Stimulated activated CD8-positive, alpha-beta memory T cell treated with anti-CD3 and anti-CD28 coated beads, Interleukin-4, amount 100 ng/mL, for 1 hour (primary cell): ENCODE data around the gene SLC25A4.

Experiments
- DNase-seq, 2 donors: peaks; one replicate each; pipeline ENCODE4 v3.0.0-alpha.2; 2020; ENCODE audit warnings: low read depth in 2 of 2, low spot score in 1 of 2

SLC25A4 gene

DNA sequence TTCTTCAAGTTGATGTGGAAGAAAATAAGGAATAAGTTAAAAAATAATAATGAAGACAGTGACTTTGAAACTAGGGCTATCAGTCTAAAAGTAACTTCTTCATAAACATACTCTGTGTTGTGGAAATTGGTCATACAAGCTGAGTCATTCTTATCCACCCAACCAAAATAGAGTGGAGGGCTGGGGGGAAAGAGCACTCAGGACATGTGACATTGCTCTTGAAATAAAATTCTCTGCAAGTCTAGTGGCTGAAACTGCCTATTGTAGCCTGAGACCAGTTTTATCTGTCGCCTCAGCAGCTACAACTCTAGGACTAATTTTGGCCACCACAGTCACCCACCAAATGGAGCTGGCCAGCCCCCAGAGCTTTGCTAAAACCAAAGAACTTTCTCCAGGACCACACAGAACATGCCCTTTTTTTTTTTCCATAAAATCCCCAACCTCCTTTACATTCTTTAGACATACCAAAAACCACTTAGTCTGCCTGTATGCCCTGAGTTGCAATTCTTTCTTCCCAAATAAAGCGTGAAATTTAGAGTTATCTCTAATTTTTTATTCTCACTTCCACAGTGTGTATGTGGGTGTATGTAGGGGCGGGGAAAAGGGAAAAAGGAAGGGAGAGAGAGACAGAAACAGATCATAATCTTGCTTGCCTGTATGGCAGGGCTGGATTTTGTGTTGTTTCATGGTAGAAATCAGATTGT lies 23.0 kb upstream of the SLC25A4 start:
- DNase-seq: no peak

DNA sequence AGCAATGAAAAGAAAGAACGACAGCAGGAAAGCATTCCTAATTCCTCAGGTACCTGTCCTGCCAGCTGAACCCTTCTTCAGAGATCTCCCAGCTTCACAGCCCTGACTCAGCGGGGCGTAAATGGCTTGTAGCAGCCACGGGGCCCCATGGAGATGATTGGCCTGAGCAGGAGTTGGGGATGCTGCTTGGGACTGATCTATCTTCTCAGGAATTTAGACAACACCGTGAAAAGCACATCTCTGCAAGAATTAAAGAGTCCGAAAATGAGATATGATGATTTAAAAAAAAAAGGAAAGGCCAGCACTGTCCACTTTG lies 22.5 kb upstream of the SLC25A4 start:
- no peak for DNase-seq

DNA sequence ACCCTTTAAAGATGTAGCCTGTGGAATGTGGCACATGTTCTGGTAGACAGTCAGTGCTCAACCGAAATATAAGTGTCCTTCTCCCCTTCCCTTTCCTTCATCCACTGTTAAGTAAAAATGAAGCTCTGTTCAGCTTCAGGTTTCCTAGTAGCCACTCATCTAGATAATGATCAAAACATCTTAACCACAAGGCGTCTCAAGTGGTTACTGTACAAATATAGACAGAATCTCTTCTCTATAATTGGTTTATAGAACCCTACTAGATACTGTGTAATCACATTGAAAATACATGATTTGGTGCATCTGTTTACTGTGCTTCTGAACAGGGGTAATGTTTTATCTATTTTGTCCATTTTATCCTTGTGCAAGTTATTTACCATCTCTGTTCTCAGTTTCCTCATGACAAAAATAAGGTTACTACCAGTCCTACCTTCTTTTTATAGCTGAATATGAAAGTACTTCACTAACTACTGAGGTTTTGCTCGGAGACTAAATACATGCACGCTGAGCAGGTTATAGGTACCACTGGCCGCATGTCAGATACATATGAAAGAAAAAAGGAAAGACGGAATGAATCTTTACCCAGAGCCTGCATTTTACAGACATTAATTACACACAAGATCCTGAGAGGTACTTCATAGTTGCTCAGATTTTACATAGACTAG lies 20.3 kb upstream of the SLC25A4 start:
- no peak for DNase-seq

DNA sequence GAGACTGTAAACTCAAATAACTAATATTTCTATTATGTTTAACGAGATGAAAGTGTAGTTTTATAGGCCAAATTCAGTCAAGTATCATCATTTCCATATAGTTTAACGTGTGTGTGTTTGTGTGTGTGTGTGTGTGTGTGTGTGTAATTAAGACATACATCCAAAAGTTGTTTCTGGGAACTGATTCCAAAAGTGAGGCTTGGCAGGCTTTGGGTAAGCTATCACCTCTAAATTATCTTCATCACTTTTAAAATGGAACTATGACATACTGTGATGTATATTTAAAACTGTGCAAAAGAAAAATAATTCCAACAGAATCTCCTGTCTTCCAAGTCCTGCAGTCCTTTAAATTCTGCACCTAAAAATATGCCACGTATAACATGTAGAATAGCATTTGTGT lies 19.1 kb upstream of the SLC25A4 start:
- no peak for DNase-seq

DNA sequence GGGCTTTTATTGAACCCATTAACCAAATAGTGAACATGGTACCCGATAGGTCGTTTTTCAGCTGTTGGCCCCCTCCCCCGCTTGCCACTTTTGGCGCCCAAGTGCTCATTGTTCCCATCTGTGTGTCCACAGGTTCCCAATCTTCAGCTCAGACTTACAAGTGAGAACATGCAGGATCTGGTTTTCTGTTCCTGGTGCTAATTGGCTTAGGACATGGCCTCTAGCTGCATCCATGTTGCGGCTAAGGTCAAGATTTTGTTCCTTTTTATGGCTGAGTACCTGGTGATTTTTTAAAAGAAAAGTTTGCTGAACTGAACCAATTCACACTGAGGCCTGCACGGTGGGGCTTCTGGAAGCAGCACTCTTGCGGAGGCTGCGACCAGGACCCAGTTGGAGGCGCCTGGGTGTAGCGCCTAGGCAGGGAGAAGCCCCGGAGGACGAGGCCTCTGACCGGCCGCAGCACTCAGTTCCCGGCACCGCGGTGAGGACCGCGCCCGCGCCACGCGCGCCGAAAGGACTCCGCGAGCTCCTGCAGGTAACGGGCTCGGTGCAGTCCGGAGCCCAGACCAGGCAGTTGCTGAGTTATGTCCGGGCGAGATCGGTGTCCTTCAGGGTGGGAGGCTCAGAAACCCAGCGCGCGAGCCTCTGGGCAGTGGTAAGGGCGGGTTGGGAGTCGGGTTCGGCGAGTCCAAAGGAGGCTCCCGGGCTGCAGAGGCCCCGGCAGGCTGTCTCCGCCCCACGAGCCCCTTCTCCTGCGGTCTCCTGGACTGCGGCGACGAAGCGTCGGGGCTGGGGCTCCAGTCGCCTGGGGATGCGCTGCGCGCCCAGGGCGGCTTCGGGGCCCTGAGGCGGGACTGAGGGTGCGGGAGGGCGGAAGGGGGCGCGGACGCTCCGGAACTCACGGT lies 15.8 kb upstream of the SLC25A4 start:
- DNase-seq: no peak

DNA sequence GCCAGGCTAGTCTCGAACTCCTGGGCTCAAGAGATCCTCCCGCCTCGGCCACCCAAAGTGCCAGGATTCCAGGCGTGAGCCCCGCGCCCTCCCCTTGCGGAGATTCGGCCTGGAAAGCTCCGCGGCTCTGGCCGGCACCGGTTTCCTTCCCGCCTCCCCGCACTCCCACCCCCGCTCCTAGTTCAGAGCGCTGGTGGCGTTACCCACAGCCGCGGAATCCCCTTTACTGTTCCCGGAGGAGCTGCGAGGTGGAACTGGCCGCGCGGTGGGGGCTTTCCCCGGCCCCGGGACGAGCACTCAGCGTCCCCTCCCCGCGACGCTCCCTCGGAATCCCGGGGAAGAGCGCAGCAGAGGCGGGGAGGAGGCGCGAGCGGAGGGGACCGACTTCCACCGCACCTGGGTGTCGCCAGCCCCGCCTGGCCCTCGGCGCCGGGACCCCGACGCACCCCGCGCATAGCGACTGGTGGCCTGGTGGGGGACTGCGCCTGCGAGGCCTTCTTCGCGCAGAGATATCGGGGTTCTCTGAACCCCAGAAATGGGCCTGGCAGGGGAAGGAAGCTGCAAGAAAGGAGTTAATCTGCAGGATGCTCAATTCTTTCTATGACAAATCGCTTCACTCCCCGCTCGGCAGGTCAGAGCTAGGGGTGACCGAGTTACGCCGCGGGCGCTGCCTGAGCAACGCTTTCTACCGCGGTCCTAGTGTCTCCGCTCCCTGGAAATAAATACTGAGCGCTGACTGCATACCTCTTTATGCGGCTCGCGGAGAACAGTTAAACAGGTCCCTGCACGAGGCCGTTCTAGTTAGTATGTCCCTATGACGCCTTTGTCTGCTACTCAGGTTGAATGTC lies 14.6 kb upstream of the SLC25A4 start:
- no peak for DNase-seq

DNA sequence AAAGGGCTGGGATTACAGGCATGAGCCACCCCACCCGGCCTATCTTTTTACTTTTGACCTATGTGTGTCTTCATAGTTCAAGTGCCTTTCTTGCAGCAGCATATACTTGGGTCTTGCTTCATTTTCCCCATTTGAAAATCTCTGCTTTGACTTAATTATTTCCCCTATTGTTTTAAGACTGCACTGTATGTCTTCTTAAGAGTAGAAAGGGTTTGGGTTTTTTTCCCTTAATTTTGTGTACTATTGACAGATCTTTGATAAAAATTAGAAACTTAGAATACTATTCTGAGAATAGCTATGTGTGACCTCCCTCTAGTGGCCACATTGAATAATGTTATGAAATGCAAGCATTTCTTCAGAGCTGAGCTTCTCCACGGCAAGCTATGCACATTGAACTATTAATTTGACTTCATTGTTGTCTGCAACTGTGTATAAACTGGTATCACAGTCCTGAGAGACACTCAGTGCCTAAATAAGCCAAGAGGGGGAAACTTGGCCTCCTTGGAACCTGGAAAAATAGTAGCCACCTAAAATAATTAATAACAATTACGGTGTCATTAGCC lies 8.7 kb upstream of the SLC25A4 start:
- no peak for DNase-seq

DNA sequence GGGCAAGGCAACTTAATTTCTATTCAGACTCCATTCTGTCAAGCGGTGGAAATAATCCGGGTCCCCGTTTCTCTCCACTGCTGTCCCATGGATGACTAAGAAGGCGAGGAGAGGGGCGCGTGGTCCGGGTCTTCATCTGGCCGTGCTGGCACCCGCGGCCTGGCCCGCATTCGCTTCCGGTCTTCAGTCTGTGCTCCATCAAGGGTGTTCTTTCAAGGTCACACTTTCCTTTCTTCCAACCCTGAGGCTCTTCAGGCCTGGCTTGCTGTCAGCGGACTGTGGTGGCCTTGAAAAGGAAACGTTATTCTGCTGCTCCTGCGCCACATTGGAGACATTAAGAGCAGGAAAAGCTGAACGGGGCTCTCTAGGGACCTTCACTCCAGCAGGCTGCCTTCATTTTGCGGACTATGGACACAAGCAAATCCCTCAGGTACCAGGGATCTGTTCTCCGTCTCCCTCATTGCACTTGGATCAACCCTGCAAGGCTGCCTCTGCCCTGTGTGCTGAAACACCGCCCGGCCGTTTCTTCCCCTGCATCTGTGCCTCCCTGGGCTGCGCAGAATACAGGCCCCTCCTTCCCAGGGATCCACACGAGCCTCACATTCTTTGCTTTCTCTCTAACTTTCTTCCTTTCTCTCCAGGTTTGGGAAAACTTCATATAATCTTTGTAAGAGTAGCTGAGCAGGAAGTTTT lies 5.7 kb upstream of the SLC25A4 start:
- no peak for DNase-seq

DNA sequence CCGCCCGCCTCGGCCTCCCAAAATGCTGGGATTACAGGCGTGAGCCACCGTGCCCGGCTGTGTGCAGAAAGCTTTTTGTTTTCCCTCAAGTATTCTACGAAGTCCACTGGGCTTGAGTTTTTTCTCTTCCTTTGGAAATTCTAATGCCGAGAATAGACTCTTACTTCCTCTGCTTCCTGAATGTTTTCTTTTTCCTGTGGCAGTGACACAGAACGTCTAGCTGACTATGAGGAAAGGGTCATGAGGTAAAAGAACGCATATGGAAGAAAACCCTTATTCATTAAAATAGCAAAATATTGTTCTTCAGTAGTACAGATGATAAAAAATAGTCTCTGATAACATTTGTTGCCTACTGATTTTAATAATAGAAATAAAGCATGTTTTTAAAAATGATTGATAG lies 4.9 kb upstream of the SLC25A4 start:
- DNase-seq: no peak

DNA sequence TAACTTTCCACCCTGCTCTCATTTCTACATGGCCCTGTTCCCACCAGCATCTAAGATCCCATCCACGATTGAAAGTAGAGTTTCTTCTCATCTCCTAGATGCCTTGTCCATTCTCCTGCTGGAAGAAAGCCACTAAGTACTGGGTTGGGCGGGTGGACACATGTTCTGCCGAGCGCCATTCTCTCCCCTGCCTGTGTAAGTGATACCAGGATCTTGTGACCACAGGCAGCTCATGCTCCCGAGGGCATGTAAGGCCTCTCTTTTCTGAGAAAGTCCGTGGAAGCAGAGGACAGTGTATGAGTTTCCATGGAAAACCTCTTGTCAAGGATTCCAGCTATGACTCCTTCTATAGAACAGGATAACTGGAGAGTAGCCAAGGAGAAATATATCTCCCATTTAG lies 3.3 kb upstream of the SLC25A4 start:
- DNase-seq: no peak

DNA sequence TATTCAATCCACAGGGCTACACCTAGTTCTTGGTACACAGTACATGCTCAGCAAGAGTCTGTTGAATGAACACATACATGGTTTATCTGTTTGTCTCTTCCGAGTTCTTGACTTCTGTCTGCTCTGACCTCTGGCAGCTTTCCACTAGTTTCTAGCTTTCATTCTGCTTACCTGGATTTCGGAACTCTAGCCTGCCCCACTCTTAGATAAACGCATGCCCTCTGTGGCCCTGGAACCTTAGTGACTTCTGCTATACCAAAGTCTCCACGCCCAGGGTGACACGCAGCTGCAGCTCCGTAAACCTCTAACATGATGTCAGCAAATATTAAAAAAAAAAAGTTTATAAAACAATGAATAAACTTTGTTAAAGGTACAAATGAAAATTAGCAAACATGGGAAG lies 1.3 kb upstream of the SLC25A4 start:
- DNase-seq: no peak

DNA sequence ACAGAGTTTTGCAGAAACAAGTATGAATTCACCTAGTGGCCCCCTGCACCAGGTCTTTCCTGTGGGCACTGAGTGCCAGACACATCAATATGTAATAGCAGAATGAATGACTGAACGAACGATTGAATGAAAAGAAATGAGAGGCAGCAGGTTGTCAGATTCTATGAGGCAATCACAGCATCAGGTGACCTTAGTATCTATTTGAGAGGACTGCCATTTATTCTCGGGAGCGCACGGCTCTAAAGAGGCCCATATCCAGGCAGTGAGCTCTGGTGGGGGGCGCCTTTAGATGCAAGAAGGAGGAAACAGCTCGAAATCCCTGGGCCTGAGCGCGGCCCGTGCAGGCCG lies 528 bp upstream of the SLC25A4 start:
- DNase-seq: no peak

DNA sequence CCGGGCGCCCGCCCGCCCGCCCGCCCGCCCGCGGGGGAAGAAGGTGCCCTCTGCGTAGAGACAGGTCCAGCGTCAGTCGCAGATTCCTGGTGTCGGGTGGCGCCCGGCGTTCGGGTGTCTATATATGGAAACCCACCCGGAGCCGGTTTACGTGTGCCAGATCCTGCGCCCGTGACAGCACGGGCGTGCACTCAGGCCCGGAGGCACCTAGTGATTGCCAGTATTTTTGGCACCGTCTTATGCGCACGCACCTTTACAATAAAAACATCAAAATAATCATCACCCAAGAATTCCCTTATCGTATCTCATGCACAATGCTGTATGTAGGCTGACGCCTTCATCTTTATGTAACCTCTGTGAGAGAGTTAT lies 519 bp downstream of the SLC25A4 start:
- DNase-seq: no peak

DNA sequence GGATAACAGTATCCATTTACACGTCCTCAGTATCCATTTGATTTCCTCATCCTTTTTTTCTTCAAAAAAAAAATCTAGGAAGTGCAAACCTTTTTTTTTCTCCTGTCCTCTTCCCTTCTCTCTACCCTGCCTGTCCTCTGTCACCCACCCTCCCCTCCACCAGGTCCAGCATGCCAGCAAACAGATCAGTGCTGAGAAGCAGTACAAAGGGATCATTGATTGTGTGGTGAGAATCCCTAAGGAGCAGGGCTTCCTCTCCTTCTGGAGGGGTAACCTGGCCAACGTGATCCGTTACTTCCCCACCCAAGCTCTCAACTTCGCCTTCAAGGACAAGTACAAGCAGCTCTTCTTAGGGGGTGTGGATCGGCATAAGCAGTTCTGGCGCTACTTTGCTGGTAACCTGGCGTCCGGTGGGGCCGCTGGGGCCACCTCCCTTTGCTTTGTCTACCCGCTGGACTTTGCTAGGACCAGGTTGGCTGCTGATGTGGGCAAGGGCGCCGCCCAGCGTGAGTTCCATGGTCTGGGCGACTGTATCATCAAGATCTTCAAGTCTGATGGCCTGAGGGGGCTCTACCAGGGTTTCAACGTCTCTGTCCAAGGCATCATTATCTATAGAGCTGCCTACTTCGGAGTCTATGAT lies 1.7 kb downstream of the SLC25A4 start:
- DNase-seq: no peak

DNA sequence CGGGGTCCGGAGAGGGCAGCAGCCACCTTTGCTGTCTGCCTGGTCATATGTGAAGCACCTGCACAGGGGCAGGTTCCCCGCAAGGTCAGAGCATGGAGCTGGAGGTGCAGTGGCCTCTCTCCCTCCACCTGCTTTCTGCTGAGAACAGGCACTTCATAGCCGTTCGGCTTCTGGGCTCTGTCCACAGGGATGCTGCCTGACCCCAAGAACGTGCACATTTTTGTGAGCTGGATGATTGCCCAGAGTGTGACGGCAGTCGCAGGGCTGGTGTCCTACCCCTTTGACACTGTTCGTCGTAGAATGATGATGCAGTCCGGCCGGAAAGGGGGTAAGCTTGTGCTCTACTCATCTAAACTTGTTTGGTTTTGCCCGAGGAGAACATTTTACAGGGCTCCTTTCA lies 2.5 kb downstream of the SLC25A4 start:
- no peak for DNase-seq

DNA sequence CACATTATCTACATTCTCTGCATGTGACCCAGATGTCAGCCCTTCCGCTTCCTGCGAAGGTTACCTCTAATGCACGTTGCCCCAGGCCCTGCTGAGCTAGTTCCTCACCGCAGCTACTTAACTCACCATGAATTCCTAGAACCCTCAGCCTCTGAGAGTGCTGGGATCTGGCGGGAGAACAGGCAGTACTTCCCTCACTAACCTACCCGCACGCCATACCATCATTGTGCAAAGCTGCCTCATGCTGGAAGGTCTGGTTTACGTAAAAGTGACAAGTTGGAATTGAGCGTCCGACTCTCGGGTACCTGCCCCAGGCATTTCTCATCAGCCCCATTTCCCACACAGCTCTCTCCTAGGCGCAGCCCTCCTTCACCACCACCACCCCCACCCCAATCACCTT lies 6.3 kb downstream of the SLC25A4 start:
- no peak for DNase-seq

DNA sequence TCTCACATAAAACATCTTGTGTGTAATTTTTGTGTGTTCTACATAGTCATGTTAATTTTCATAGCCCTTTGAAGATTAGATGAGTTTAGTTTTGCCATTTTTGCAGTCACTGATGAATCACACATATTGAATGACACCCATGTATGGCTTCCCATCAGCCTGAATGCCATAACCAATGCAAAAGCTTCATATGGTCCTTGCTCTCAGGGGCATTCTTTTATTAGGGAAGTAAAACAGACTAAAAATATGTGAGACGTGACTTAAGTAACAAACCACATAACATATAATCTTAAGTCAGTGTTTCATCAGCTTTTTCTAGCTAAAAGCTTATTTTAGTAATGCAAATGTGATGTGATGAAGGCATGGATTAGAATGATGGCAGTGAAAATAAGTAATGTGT lies 8.2 kb downstream of the SLC25A4 start:
- DNase-seq: no peak

DNA sequence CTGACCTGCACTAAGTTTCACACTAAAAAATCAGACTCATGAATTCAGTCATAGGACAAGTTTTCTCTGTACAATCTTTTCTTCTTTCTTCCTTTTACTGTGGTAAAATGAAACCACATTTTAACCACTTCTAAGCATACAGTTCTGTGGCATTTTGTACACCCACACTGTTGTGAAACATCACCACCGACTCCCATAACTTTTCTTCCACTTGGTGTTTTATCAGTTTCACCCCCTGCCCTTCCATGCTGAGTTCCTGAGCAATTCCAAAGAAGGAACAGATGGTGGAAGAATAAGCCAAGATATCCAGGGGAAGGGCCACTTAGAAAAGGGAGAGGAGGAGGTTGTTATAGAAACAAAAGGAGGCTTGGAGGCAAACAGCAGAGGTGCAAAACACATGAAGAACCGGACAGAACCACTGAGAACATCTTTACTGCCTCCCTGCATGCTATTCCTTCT lies 22.6 kb downstream of the SLC25A4 start:
- DNase-seq: no peak

DNA sequence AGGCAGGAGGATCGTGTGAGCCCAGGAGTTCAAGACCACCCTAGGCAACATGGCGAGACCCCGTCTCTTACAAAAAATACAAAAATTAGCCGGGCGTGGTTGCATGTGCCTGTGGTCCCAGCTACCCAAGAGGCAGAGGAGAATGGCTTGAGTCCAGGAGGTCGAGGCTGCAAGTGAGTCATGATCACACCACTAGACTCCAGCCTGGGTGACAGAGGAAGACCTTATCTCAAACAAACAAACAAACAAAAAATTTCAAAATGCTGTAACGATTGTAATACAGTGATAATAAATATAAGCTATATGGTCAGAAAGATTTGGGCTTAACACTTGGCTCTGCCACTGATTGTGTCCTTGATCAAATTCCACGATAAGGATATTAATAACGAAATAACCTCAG lies 24.2 kb downstream of the SLC25A4 start:
- DNase-seq: no peak
